Measurements from ENCODE around the gene STK11. TPM values are rescaled to one million over a fixed set of nuclear protein-coding genes. Genes with fewer than 3 reads are reported as not detected.
A peak's percentile ranks its signal among the peaks of the same experiment; 100 is the strongest.

STK11 gene
- polyA plus RNA-seq, 4 donors, result 44.9 to 65.2 (median 55.9) TPM

- DNase-seq (ENCODE audit: low read depth in 4 of 4, low spot score in 3 of 4), result peak; percentile 93 to 97 (median 96)
These were observed 63.5 kb downstream of the STK11 start, which contains the start of gene CIRBP for GRCh38 chr19:1269065-1269477. CIRBP (plus strand) TSS chr19:1269332; CDS start chr19:1270934, 1,602 bp downstream.

GRCh38 chr19:1269478-1270212, 64.1 kb downstream of the STK11 start:
- DNase-seq (ENCODE audit: low read depth in 4 of 4, low spot score in 3 of 4), result no peak

GRCh38 chr19:1270213-1270853, 64.8 kb downstream of the STK11 start:
- DNase-seq (ENCODE audit: low read depth in 4 of 4, low spot score in 3 of 4), result no peak

GRCh38 chr19:1270854-1271527, 65.4 kb downstream of the STK11 start:
- no peak for DNase-seq (ENCODE audit: low read depth in 4 of 4, low spot score in 3 of 4)

GRCh38 chr19:1271528-1272422, 66.2 kb downstream of the STK11 start:
- no peak for DNase-seq (ENCODE audit: low read depth in 4 of 4, low spot score in 3 of 4)

- DNase-seq (ENCODE audit: low read depth in 4 of 4, low spot score in 3 of 4), result no peak
These were observed 67.1 kb downstream of the STK11 start for GRCh38 chr19:1272423-1273262.

- DNase-seq (ENCODE audit: low read depth in 4 of 4, low spot score in 3 of 4), result no peak
These were observed 67.9 kb downstream of the STK11 start for GRCh38 chr19:1273263-1274041.

GRCh38 chr19:1274081-1274851, 68.7 kb downstream of the STK11 start:
- no peak for DNase-seq (ENCODE audit: low read depth in 4 of 4, low spot score in 3 of 4)

GRCh38 chr19:1274852-1275259, 69.3 kb downstream of the STK11 start:
- no peak for DNase-seq (ENCODE audit: low read depth in 4 of 4, low spot score in 3 of 4)

- peak; percentile 82 to 92 (median 90) for DNase-seq (ENCODE audit: low read depth in 4 of 4, low spot score in 3 of 4)
These were observed 69.8 kb downstream of the STK11 start, which contains the start of gene FAM174C for GRCh38 chr19:1275260-1275975. FAM174C (plus strand) TSS chr19:1275530; CDS start chr19:1275550, 20 bp downstream.

GRCh38 chr19:1275976-1276627, 70.5 kb downstream of the STK11 start:
- no peak for DNase-seq (ENCODE audit: low read depth in 4 of 4, low spot score in 3 of 4)

- DNase-seq (ENCODE audit: low read depth in 4 of 4, low spot score in 3 of 4), result no peak
These were observed 71.0 kb downstream of the STK11 start for GRCh38 chr19:1276628-1277022.

GRCh38 chr19:1277061-1277460, 71.5 kb downstream of the STK11 start:
- DNase-seq (ENCODE audit: low read depth in 4 of 4, low spot score in 3 of 4), result no peak

All from left renal pelvis (tissue), 4 donors.